IMR-90 (cell line): Measurements from ENCODE around the gene DUSP12. TPM values are rescaled to one million over a fixed set of nuclear protein-coding genes. Genes with fewer than 3 reads are reported as not detected.

ENCODE experiments used
- ATAC-seq: fragments of 200-7000 bp; cut with Tn5 transposase; 2 replicates; pipeline ENCODE4 v1.9.1; 2020; ENCODE audit warnings: low read depth, mild to moderate bottlenecking, moderate library complexity
- BruUV-seq: library from RNA; stranded (reverse); fragments of 400-500 nt; replicated peaks from 2 replicates; lab custom pipeline; 2021; lab: Mats Ljungman, UMichigan
- CTCF ChIA-PET: fragments of 300-600 bp; formaldehyde crosslinking; extraction: SDS; loops from one replicate; lab custom pipeline; 2021; ENCODE audit warnings: antibody characterized with exemption; lab: Yijun Ruan, JAX
- POLR2A ChIA-PET: fragments of 300-600 bp; sonication (Branson Sonifier 250); formaldehyde crosslinking; loops from one replicate; lab custom pipeline; 2022; ENCODE audit warnings: antibody characterized with exemption; ENCODE audit not compliant: unreplicated experiment; lab: Charles Lee
- DNase-seq: peaks from one replicate; pipeline ENCODE4 v3.0.0; 2013
- H2AFZ ChIP-seq: replicated peaks from 2 replicates; pipeline ENCODE3; 2013; ENCODE audit warnings: low read length, mild to moderate bottlenecking; ENCODE audit not compliant: poor library complexity
- H2AK5ac ChIP-seq: 2 replicates; pipeline ENCODE4 v1.6.1; 2013; ENCODE audit warnings: low read depth, low read length, inconsistent platforms
- H2AK9ac ChIP-seq: replicated peaks from 2 replicates; pipeline ENCODE3; 2013; ENCODE audit warnings: mild to moderate bottlenecking, low read depth, low read length, moderate library complexity; ENCODE audit not compliant: poor library complexity
- H2BK120ac ChIP-seq: 2 replicates; pipeline ENCODE4 v1.6.1; 2013; ENCODE audit warnings: low read depth, low read length, inconsistent platforms
- H2BK15ac ChIP-seq: 3 replicates; pipeline ENCODE4 v1.6.1; 2013; ENCODE audit warnings: low read depth, low read length, inconsistent platforms
- H2BK20ac ChIP-seq: 2 replicates; pipeline ENCODE4 v1.6.1; 2013; ENCODE audit warnings: low read depth, mild to moderate bottlenecking, inconsistent platforms, low read length, moderate library complexity
- H2BK5ac ChIP-seq: 2 replicates; pipeline ENCODE4 v1.6.1; 2013; ENCODE audit warnings: mild to moderate bottlenecking, low read depth, low read length, inconsistent platforms; ENCODE audit not compliant: poor library complexity, severe bottlenecking
- H3K14ac ChIP-seq: replicated peaks from 2 replicates; pipeline ENCODE4 v1.6.1; 2013; ENCODE audit warnings: low read depth, low read length, inconsistent platforms
- H3K18ac ChIP-seq: 2 replicates; pipeline ENCODE4 v1.6.1; 2013; ENCODE audit warnings: low read depth, low read length, control low read depth
- H3K23ac ChIP-seq: 2 replicates; pipeline ENCODE4 v1.6.1; 2013; ENCODE audit warnings: low read depth, low read length, inconsistent platforms
- H3K27ac ChIP-seq: 2 replicates; pipeline ENCODE4 v1.5.1; 2013; ENCODE audit warnings: mild to moderate bottlenecking, control low read depth, low read length; ENCODE audit not compliant: insufficient read depth
- H3K27me3 ChIP-seq: 2 replicates; pipeline ENCODE4 v1.6.1; 2013; ENCODE audit warnings: low read length; ENCODE audit not compliant: control insufficient read depth, insufficient read depth
- H3K36me3 ChIP-seq: 2 replicates; pipeline ENCODE4 v1.6.1; 2013; ENCODE audit warnings: low read length, mixed read lengths; ENCODE audit not compliant: control insufficient read depth, insufficient read depth
- H3K4ac ChIP-seq: 2 replicates; pipeline ENCODE4 v1.6.1; 2013; ENCODE audit warnings: low read depth, low read length, inconsistent platforms
- H3K4me1 ChIP-seq: 2 replicates; pipeline ENCODE4 v1.6.1; 2013; ENCODE audit warnings: low read length, mixed read lengths; ENCODE audit not compliant: control insufficient read depth, insufficient read depth
- H3K4me2 ChIP-seq: 2 replicates; pipeline ENCODE4 v1.6.1; 2013; ENCODE audit warnings: low read depth, mild to moderate bottlenecking, control low read depth, low read length, moderate library complexity
- H3K4me3 ChIP-seq: 2 replicates; pipeline ENCODE4 v1.5.1; 2013; ENCODE audit warnings: low read depth, mild to moderate bottlenecking, control low read depth, low read length, moderate library complexity; ENCODE audit not compliant: insufficient read depth
- H3K56ac ChIP-seq: 2 replicates; pipeline ENCODE4 v1.6.1; 2013; ENCODE audit warnings: low read length, inconsistent platforms; ENCODE audit not compliant: insufficient read depth; ENCODE audit errors: extremely low read depth
- H3K79me1 ChIP-seq, 2 experiments: 2 replicates each; pipeline ENCODE4 v1.6.1; 2013; ENCODE audit warnings: low read length in 2 of 2, inconsistent platforms in 1 of 2, low read depth in 1 of 2
- H3K9ac ChIP-seq: 2 replicates; pipeline ENCODE4 v1.6.1; 2013; ENCODE audit warnings: low read depth, low read length, control low read depth
- H3K9me1 ChIP-seq: 2 replicates; pipeline ENCODE4 v1.6.1; 2013; ENCODE audit warnings: low read length, inconsistent platforms; ENCODE audit not compliant: insufficient read depth
- H3K9me3 ChIP-seq: 2 replicates; pipeline ENCODE4 v1.6.1; 2013; ENCODE audit warnings: low read length; ENCODE audit not compliant: control insufficient read depth, insufficient read depth
- H4K20me1 ChIP-seq: 2 replicates; pipeline ENCODE4 v1.6.1; 2013; ENCODE audit warnings: low read length, inconsistent platforms; ENCODE audit not compliant: insufficient read depth
- H4K5ac ChIP-seq: 2 replicates; pipeline ENCODE4 v1.6.1; 2013; ENCODE audit warnings: mild to moderate bottlenecking, low read depth, low read length, control low read depth
- H4K8ac ChIP-seq, 2 experiments: 2 replicates each; pipeline ENCODE4 v1.6.1; 2013; ENCODE audit warnings: low read depth in 2 of 2, low read length in 2 of 2, control low read depth in 1 of 2, inconsistent platforms in 1 of 2
- H4K91ac ChIP-seq: 2 replicates; pipeline ENCODE4 v1.6.1; 2013; ENCODE audit warnings: low read depth, low read length, inconsistent platforms; ENCODE audit not compliant: insufficient read depth
- CEBPB ChIP-seq: IDR thresholded peaks from 2 replicates; pipeline ENCODE4 v1.6.1; 2012; ENCODE audit warnings: low read depth, low read length, improper control_type of control experiment
- MAZ ChIP-seq: IDR thresholded peaks from 2 replicates; pipeline ENCODE4 v1.6.1; 2012; ENCODE audit warnings: low read depth, mild to moderate bottlenecking, low read length, improper control_type of control experiment, moderate library complexity, borderline replicate concordance
- MXI1 ChIP-seq: IDR thresholded peaks from 2 replicates; pipeline ENCODE4 v1.6.1; 2012; ENCODE audit warnings: low read depth, mild to moderate bottlenecking, low read length, moderate library complexity, borderline replicate concordance
- POLR2A ChIP-seq: IDR thresholded peaks from 2 replicates; pipeline ENCODE4 v1.6.1; 2012; ENCODE audit warnings: mild to moderate bottlenecking, low read depth, low read length
- SMC3 ChIP-seq: fragments of 150-350 bp; IDR thresholded peaks from 2 replicates; pipeline ENCODE4 v1.6.1; 2016; ENCODE audit warnings: low read depth, mild to moderate bottlenecking, antibody characterized with exemption, low read length, moderate library complexity
- WGBS, 2 experiments: methylation state at CpG; one replicate each; pipeline versions ENCODE4 v1.1.5 to v1.1.7; 2013; ENCODE audit warnings: missing lambda C conversion rate in 2 of 2; ENCODE audit not compliant: insufficient read length in 1 of 2; ENCODE audit errors: extremely low coverage in 2 of 2; 5-methylcytosine and 5-hydroxymethylcytosine counted together
- dilution Hi-C: fragments of 300-500 bp; cut with HindIII; formaldehyde crosslinking; loops from one replicate; pipeline ENCODE4 v1.14.3; 2018; ENCODE audit warnings: low sequenced_read_pairs; ENCODE audit not compliant: unreplicated experiment
- in situ Hi-C: fragments of 300-500 bp; cut with MboI; formaldehyde crosslinking; loops from 3 replicates; pipeline ENCODE4 v1.14.3; 2019; ENCODE audit warnings: low sequenced_read_pairs, inconsistent platforms, mixed read lengths
- intact Hi-C: fragments of 100-400 bp; cut with micrococcal nuclease; formaldehyde crosslinking; loops from 2 replicates; pipeline ENCODE4 v1.10.0; 2022
- polyA plus RNA-seq, 3 experiments: library from polyadenylated mRNA; depleted of rRNA; stranded (reverse); fragments of >200 nt; gene quantifications; 2 replicates each; pipeline ENCODE4 v1.2.3, GENCODE V29; 2012; ENCODE audit warnings: low replicate concordance in 1 of 3
- total RNA-seq: library from RNA; depleted of rRNA; stranded (reverse); fragments of >200 nt; gene quantifications from 2 replicates; pipeline ENCODE4 v1.2.3, GENCODE V29; 2012

The DUSP12 gene
- total and polyA plus RNA-seq, 2 of the 4 experiments (the other 2 are of a cell fraction) = 31.5 to 35.6 TPM

GRCh38 chr1:161771973-161772372, 22.4 kb downstream of the DUSP12 start:
- Histone ChIP-seq H3K36me3 (no peaks in the 10 kb centered on the region), H3K14ac (no peak overlapping the region), H2BK20ac (no peak overlapping the region), H2AK9ac (no peak overlapping the region), H3K4me1 (no peaks in the 10 kb centered on the region), H3K4me2 (no peak overlapping the region), H4K91ac (no peak overlapping the region), H2AK5ac (no peak overlapping the region), H2BK120ac (no peak overlapping the region), H3K4me3 (no peak overlapping the region), H4K8ac (no peak overlapping the region), H3K9me1 (peaks cover 2% of the 10 kb centered on the region; the same call in 1 of the 2 replicates), H3K9ac (no peak overlapping the region), H3K27ac (no peak overlapping the region), H3K9me3 (no peaks in the 10 kb centered on the region), H4K5ac (no peak overlapping the region), H2AFZ (no peak overlapping the region), H3K23ac (no peak overlapping the region), H3K79me1 (peaks cover 28 to 61% of the 10 kb centered on the region in 2 experiments), H2BK15ac (no peak overlapping the region), H2BK5ac (no peak overlapping the region), H4K20me1 (peaks cover 3% of the 10 kb centered on the region; the same call in 1 of the 2 replicates), H3K27me3 (no peaks in the 10 kb centered on the region), H3K18ac (no peak overlapping the region), H3K56ac (no peak overlapping the region), H3K4ac (no peak overlapping the region)
- intact Hi-C loops = no loop called here
- in situ Hi-C loops = no loop called here
- POLR2A ChIA-PET = no interaction called here
- TF ChIP-seq SMC3 = no peak
- no peak for TF ChIP-seq CEBPB
- no peak for TF ChIP-seq MAZ
- TF ChIP-seq MXI1 = no peak
- TF ChIP-seq POLR2A = no peak
- WGBS, 2 experiments = 100% methylated on average over 1 of the region's 2 CpGs; no CpG with 5 or more reads in 1 of the 2 experiments
- dilution Hi-C loops = no loop called here
- no peak for ATAC-seq
- CTCF ChIA-PET = interaction anchor here (0.6 kb wide), 1 partner anchor 204 kb away, joined by 3 read pairs; no protein-coding TSS in a partner anchor
- no TSS peak for BruUV-seq
- no peak for DNase-seq
